WERI-Rb-1 (cell line): Measurements from ENCODE around the gene LRIG1.

ENCODE experiments used
- DNase-seq: peaks from one replicate; pipeline ENCODE4 v3.0.0-alpha.2; 2020
- H3K27ac ChIP-seq: fragments of 250-450 bp; sonication (Bioruptor Pico); 2 replicates; pipeline ENCODE4 v1.5.1; 2020; ENCODE audit warnings: mild to moderate bottlenecking, moderate library complexity
- H3K27me3 ChIP-seq: fragments of 250-450 bp; sonication (Bioruptor Pico); 2 replicates; pipeline ENCODE4 v1.5.1; 2021; ENCODE audit warnings: mild to moderate bottlenecking, low read depth, moderate library complexity; ENCODE audit not compliant: insufficient read depth, severe bottlenecking
- H3K36me3 ChIP-seq: fragments of 250-450 bp; sonication (Bioruptor Pico); 2 replicates; pipeline ENCODE4 v1.5.1; 2020; ENCODE audit warnings: mild to moderate bottlenecking, moderate library complexity
- H3K4me3 ChIP-seq: 2 replicates; pipeline ENCODE4 v1.5.1; 2011; ENCODE audit warnings: low read depth, mild to moderate bottlenecking, control low read depth, low read length
- H3K9me3 ChIP-seq: fragments of 250-450 bp; sonication (Bioruptor Pico); 2 replicates; pipeline ENCODE4 v1.5.1; 2021; ENCODE audit warnings: mild to moderate bottlenecking, moderate library complexity; ENCODE audit not compliant: severe bottlenecking
- TF ChIP-seq, protein P1 (sequence below): IDR thresholded peaks from 2 replicates; pipeline ENCODE4 v1.5.1; 2011; ENCODE audit warnings: low read depth, mild to moderate bottlenecking, control low read depth, inconsistent platforms, low read length

The LRIG1 gene, protein sequence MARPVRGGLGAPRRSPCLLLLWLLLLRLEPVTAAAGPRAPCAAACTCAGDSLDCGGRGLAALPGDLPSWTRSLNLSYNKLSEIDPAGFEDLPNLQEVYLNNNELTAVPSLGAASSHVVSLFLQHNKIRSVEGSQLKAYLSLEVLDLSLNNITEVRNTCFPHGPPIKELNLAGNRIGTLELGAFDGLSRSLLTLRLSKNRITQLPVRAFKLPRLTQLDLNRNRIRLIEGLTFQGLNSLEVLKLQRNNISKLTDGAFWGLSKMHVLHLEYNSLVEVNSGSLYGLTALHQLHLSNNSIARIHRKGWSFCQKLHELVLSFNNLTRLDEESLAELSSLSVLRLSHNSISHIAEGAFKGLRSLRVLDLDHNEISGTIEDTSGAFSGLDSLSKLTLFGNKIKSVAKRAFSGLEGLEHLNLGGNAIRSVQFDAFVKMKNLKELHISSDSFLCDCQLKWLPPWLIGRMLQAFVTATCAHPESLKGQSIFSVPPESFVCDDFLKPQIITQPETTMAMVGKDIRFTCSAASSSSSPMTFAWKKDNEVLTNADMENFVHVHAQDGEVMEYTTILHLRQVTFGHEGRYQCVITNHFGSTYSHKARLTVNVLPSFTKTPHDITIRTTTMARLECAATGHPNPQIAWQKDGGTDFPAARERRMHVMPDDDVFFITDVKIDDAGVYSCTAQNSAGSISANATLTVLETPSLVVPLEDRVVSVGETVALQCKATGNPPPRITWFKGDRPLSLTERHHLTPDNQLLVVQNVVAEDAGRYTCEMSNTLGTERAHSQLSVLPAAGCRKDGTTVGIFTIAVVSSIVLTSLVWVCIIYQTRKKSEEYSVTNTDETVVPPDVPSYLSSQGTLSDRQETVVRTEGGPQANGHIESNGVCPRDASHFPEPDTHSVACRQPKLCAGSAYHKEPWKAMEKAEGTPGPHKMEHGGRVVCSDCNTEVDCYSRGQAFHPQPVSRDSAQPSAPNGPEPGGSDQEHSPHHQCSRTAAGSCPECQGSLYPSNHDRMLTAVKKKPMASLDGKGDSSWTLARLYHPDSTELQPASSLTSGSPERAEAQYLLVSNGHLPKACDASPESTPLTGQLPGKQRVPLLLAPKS

DNA sequence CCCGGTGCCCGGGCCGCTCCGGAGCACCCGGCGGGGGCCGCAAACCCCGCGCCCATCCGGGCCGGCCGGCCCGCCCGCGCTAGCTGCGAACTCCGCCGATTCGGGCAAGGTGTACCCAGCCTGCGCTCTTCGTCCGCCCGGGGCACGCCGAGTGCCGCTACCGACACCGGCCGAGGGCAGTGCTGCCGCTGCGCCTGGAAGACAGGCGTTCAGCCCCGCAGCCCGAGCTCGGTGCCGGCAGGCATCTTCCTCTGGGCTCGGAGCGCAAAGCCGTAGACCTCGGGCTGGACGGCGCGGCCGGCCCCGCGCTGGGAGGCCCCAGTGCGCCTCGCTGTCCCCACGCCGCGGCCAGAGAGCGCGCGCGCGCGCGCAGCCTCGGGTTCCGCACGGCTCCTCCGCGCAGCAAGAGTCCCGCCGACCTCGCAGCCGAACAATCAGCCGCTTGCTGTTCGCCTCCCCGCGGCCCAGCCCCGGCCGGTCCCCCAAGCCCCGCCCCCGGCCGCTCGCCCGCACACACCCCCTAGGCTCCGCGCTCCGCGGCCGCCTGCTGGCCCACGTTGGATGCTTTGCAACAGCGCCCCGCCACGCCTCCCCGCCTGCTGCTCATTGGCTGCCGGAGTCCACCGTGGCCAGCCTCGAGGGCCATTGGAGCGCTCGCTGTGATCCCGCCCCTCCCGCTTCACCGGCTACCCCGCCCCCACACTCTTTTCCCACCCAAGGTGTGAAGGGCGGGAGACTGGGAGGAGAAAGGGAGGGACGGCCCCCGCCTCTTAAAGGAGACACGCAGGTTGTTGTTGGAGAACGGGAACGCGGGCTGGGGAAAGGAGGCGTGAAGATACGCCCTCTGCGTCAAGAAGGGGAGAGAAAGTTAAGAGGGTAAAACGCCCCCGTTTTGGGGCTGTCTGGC is at the start of gene LRIG1:
TSS of gene LRIG1 (minus strand) at position 447 of the 907 bp plus-strand sequence. CDS start 615 bp downstream, outside the sequence.
- DNase-seq: peak; percentile 99
- peaks cover 5% of the 10 kb centered on the region; the same call in 1 of the 2 replicates for H3K36me3 ChIP-seq
- H3K27ac ChIP-seq: peak within 1 kb of the TSS; percentile 81
- peak within 1 kb of the TSS; percentile 86 for H3K4me3 ChIP-seq
- TF ChIP-seq, protein P1, sequence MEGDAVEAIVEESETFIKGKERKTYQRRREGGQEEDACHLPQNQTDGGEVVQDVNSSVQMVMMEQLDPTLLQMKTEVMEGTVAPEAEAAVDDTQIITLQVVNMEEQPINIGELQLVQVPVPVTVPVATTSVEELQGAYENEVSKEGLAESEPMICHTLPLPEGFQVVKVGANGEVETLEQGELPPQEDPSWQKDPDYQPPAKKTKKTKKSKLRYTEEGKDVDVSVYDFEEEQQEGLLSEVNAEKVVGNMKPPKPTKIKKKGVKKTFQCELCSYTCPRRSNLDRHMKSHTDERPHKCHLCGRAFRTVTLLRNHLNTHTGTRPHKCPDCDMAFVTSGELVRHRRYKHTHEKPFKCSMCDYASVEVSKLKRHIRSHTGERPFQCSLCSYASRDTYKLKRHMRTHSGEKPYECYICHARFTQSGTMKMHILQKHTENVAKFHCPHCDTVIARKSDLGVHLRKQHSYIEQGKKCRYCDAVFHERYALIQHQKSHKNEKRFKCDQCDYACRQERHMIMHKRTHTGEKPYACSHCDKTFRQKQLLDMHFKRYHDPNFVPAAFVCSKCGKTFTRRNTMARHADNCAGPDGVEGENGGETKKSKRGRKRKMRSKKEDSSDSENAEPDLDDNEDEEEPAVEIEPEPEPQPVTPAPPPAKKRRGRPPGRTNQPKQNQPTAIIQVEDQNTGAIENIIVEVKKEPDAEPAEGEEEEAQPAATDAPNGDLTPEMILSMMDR: peak; percentile 25; the same call in 1 of the 2 replicates
- H3K9me3 ChIP-seq: no peaks in the 10 kb centered on the region
- no peaks in the 10 kb centered on the region for H3K27me3 ChIP-seq

DNA sequence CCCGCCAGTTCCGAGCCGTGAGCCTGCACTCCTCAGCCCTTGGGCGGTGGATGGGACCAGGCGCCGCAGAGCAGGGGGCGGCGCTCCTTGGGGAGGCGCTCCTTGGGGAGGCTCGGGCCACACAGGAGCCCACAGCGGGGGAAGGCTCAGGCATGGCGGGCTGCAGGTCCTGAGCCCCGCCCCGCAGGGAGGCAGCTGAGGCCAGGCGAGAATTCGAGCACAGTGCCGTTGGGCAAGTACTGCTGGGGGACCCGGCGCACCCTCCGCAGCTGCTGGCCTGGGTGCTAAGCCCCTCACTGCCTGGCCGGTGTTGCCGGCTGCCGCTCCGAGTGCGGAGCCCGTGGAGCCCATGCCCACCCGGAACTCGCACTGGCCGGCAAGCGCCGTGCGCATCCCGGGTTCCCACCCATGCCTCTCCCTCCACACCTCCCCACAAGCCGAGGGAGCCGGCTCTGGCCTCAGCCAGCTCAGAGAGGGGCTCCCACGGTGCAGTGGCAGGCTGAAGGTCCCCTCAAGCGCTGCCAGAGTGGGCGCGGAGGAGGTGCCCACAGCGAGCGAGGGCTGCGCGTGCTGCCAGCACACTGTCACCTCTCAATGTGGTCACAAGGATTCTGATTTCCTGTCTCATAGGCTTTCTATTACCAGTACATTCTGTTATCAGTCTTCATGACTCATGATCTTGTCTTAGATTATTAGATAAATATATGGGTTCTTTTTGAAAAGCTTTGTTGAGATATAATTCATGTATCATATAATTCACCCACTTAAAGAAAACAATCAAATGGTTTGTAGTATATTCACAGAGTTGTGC is 44.0 kb upstream of the LRIG1 start:
- no peak overlapping the region for H3K27ac ChIP-seq
- no peaks in the 10 kb centered on the region for H3K36me3 ChIP-seq
- H3K9me3 ChIP-seq: no peaks in the 10 kb centered on the region
- no peaks in the 10 kb centered on the region for H3K27me3 ChIP-seq
- TF ChIP-seq, protein P1: no peak
- no peak overlapping the region for H3K4me3 ChIP-seq
- no peak for DNase-seq

DNA sequence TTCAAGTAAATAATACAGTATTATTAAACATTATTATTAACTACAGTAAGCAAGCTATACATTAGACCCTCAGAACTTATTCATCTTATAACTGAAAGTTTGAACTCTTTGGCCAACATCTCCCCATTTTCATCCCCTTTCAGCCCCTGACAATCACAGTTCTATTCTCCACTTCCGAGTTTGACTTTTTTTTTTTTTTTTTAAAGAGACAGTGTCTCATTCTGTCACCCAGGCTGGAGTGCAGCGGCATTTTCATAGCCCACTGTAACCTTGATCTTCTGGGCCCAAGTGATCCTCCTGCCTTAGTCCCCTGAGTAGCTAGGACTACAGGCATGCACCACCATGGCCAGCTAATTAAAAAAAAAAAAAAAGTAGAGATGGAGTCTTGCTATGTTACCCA is 41.3 kb upstream of the LRIG1 start:
- Histone ChIP-seq H3K36me3 (no peaks in the 10 kb centered on the region), H3K9me3 (no peaks in the 10 kb centered on the region), H3K4me3 (no peak overlapping the region), H3K27ac (no peak overlapping the region), H3K27me3 (no peaks in the 10 kb centered on the region)
- TF ChIP-seq, protein P1: no peak
- no peak for DNase-seq

DNA sequence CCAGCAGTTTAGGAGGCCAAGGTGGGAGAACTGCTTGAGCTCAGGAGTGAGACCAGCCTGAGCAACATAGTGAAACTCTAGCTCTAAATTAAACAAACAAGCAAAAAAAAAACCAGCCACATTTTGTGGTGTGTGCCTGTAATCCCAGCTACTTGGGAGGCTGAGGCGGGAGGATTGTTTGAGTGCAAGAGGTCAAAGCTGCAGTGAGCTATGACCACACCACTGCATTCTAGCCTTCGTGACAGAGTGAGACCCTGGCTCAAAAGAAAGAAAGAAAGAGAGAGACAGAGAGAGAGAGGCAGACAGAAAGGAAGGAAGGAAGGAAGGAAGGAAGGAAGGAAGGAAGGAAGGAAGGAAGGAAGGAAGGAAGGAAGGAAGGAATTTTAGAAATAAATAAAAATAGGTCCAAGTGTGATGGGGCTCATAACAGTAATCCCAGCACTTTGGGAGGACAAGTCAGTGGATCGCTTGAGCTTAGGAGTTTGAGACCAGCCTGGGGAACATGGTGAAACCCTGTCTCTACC is 38.7 kb upstream of the LRIG1 start:
- H3K27ac ChIP-seq: no peak overlapping the region
- no peaks in the 10 kb centered on the region for H3K36me3 ChIP-seq
- H3K27me3 ChIP-seq: no peaks in the 10 kb centered on the region
- no peaks in the 10 kb centered on the region for H3K9me3 ChIP-seq
- no peak overlapping the region for H3K4me3 ChIP-seq
- TF ChIP-seq, protein P1: no peak
- no peak for DNase-seq
